EL (cell line): ENCODE measurements around the gene AUTS2.
"Not testable (repeated sequence)": the region's sequence is repeated elsewhere in the genome, so short reads cannot be mapped to it uniquely, and the experiment has no call there.

Source experiments
- DNase-seq: peaks from one replicate; pipeline ENCODE4 v3.0.0-alpha.2; 2016

Gene AUTS2

DNA sequence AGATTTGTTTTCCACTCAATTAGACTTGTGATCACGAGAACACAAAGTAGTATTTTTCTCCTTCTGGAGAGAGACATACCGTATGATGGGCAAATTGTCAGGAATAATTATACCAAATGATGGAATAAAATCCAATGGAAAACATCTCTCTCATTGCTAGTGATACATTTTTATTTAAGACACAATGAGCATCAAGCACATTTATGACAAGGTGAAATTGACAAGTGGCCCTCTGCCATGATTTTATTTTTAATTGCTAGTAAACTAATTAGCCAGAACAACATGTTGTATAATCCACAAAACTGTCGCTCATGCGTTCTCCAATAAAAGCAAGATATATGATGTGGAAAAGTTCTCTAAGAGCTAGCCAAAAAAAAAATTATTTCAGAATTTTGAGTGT, 620.8 kb downstream of the AUTS2 start:
- no peak for DNase-seq

DNA sequence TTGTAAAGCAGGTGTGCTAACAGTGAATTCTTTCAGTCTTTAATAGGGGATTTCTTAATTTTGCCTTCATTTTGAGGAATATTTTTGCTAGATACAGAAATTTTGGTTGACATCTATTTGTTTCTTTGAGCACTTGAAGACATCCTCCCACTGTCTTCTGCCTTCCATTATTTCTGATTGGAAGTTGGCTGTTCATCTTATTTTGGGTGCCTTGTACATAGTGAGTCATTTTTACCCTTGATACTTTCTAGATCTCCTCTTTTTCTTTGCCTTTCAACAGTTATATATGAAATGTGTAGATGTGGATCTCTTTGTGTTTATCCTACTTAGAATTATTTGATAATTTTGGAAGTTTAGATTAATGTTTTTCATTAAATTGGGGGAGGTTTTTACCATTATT, 631.0 kb downstream of the AUTS2 start:
- DNase-seq = no peak

DNA sequence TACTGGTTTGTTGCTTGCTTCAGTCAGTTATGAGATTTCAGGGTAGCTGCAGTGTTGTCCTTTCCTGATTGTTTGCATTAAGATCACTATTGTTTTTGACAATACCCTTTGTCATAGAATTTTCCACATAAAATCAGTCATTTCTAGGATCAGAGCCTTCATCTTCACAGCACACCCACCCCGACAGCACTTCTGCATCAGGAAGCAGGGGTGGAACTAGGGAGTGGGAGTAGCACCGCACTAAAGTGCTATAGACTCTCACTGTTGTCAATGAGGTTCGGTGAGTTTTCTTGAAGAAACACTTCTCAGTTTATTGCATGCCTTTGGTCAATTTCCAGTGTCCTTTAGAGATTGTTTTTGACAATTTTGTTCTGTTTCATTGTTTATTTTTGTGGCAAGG, 632.5 kb downstream of the AUTS2 start:
- no peak for DNase-seq

DNA sequence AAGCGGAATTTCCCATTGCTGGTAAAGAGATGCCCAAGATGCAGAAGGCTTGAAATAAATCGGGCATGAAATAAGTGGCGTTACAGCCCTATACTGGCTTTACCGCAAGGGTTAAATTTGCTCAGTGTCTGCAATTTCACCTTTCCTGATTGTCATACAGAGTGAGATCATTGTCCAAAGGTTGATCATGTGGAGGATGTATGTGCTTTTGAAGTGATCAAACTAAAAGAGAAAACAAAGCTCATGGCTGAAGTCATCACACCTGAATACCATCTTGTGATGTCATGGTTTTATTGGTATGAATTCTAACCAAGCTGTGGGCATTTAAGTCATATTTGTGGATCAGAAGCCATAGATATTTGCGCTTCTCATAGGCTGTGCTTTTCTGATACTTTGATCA, 635.5 kb downstream of the AUTS2 start:
- no peak for DNase-seq

DNA sequence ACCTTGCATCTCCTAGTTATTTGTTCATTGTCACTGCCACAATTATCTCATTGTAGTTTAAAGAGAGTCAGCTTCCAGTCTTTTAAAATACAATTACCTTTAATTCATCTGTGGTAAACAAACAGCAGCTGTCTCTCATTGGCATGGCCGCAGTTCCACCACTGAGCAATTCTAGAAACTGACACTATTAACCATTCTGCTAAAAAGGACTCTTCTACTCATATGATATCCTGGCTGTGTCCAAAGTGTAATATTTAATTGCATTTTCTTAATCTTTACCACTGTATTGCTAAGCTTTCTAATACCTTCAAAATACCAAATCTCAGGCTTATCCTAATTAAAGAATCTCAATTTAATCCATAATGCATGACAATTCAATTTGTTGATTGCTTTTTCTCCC, 639.0 kb downstream of the AUTS2 start:
- DNase-seq = no peak

DNA sequence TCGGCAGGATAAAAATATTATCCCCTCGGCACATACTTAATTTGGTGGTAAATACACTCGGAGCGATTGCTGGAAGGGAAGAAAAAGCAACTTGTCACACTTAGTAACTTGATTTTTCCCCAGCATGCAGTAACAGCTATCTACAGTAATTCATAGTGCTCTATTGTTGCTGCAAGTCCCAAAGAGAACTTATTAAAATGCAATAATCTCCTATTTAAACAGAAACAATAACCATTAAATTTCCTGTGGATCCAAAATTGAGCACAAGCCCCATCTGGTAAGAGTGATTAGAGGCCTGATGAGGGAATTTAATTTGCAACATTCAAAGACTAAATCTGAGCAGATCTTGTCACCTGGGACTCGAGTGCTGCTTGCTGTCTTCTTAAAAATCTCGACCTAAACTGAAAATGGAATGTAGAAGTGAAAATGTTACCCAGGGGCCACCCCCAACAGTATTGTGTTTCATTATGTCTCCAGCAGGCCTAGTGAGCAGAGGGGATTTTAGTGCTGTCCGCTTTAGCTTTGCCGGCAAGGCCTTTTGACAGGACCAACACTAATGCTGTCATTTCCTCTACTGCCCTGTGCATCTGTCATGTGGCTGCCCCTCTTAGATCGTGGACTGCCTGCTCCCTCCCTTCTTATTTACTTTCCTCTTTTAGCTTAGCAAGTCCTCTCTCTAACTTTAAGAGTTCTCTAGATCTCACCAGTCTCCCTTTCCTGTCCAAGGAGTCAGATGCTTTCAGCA, 639.7 kb downstream of the AUTS2 start:
- no peak for DNase-seq

DNA sequence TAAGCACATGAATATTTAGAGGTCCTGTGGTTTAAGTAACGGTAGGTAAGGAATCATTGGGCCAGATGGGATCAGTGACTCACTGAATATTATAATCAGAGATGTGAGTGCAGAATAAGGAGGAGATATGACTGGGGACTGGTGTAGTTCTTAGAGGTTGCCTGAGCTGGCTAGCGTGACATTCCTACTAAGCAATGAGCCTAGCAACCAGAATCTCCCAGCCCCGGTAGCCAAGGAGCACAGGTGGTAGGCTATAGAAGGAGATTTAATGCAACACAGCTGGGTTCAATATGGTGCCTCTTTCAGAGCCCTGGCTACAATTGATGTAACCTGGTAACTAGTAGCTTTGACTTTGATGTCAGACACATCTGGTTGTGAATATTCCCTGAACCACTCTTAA, 641.6 kb downstream of the AUTS2 start:
- DNase-seq = no peak

DNA sequence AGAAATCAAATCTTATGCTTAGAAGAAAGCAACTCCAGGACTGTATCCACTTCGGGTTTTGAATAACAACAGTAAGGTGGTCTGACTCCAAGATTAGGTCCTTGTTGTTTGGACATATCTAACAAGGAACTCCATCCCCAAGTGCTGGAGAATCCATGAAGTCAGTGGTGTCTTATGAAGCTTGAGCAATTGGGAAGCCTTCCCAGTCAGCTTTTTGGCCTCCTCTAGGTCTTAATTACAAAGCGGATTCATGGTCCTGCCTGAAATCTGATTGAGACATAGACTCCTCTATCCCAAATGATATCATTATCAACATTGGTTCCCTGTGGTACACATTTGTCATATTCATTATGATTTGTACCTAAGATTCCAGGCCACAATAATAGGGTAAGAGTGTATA, 642.6 kb downstream of the AUTS2 start:
- DNase-seq = no peak

DNA sequence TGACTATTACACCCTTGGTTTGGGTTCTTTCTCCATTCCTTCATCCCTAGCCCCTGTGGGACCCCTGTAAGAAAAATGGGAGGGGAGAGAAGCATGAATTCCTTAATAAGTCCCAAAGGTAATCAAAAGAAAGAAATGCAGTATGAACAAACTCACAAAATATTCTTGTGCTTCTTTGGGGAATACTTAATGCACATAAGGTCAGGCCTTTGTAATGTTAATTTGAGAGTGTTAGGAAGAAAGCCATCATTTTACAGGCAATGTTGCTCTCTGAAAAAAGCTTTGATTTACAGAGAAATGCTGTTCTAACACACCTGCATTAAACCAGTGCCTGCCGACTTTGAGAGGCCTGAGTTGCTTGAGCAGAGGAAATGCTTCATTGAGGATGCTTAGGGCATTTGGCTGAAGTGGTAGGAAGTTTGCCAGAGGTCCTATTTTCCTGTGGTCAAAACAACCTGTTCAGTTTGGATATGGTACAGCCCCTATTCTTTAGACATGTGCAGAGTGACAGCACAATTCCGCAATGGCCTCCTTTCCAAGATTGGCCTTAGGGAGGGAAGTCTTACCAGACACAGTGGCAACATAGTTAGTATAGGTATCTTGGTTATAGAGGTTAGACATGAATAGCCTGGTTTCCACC, 643.4 kb downstream of the AUTS2 start:
- no peak for DNase-seq

DNA sequence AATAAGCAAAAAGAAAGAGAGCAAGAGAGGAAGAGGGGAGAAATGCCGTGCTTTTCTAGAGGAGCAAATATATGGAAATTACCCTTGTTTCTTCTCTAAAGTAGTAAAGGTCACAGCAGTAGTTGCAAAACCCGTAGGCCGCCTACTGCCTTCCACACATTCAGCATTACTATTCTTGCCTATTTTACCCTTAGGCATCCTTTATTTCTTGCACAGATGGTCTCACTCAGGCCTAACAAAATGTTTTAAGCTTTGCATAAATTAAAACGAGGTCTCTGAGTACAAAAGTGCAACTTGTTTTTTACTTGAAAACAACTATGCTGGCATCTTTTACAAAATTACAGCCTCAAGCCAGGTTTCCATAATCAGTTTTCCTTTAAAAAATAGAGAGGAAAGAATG, 644.6 kb downstream of the AUTS2 start:
- no peak for DNase-seq

DNA sequence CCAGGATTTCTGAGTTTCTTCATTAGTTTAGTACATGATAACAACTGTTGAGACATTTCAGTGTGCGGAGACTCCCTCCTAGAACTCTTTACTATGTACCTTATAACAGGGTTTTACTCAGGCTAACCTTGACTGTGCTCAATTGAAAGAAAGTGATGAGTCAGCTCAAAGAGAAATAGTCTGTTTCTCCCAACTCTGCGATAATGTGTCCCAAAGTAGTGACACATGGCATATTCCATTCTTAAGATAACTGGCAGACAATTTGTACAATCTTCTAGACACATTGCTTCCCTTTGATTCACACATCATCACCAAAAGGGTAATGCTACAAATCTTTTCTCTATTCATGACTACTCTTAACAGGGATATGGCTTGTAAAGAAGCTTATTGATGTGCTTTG, 645.2 kb downstream of the AUTS2 start:
- DNase-seq = no peak

DNA sequence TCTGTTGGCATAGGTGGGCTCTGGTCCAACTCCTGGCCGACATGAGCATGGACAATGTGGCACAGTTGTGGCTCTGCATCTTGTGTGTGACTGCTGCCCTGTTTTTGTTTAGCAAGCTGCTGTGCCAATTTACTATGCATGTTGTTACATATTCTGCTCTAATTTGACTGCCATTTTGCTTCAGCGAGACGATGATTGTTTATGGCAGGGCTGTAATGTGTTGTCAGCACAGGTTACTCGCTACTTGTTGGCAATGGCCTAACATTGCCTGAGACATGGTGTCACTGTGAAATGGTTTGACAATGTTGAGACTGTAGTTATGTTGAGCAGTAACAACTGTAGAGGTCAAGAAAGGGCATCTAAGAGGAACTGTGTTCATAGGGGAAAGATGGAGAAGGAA, 659.6 kb downstream of the AUTS2 start:
- DNase-seq = no peak

DNA sequence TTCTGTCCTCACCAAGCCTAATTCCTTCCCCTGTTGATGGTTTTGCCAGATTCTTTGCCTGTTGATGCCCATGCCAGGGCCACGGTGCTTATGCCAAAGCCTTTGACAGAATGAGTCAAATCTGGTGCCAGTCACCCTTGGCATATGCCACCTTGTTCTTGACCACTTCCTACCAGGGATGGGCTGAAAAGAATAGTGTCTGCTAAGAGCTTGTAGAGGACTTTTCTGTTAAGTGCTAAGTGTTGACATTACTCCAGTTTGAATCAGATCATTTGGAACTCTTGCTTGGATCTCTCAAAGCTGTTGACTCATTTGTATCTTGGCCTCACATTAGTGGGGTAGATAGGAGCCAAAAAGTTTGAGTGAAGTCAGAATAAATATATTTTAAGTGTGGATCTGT, 661.2 kb downstream of the AUTS2 start:
- DNase-seq = no peak

DNA sequence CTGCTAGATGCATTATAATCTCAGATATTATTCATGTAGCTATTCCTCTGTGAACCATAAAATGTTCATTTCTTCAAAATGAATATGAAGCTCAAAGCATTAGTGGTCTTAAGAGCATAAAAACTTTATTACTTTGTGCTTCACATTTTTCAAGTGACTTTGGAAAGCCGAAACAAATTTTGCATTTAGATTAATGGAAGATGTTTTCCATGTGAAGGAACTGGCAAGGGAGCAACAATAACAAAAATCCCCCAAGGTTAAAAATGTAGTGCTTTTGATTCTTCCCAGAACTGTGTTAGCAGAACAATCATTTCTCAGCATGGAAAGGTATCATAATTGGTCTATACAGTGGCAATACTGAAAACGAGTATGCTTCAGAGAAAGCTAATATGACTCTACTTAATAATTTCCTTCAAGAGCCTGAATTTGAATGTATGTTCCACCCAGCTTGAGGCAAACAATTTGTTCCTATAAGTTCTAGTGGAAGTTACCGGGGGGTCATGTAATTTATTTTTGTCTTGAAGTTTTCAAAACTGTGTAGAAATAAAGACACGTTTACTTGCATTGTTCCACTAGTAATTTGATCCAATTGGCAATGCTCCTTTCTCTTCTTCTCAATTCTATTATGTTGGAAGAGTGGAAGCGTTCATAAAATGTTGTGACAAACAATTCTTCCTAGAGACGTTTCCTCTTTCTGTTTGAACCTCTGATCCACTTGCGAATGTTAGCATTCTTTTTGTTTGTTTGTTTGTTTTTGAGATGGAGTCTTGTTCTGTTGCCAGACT, 665.4 kb downstream of the AUTS2 start:
- no peak for DNase-seq

DNA sequence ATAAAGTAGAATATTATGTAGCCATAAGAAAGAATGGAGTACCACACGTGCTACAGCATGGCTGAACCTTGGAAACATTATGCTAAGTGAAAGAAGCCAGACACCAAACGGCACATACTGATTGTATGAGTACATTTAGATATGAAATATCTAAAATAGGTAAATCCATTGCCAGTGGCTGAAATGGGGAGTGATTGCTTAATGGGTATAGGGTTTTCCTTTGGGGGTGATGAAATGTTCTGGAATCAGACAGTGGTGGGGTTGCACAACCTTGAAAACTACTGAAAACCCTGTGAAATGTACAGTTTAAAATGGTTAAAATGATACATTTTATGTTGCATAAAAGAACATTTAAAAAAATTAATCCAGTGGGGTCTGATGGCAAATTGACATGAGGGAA, 667.9 kb downstream of the AUTS2 start:
- DNase-seq = no peak

DNA sequence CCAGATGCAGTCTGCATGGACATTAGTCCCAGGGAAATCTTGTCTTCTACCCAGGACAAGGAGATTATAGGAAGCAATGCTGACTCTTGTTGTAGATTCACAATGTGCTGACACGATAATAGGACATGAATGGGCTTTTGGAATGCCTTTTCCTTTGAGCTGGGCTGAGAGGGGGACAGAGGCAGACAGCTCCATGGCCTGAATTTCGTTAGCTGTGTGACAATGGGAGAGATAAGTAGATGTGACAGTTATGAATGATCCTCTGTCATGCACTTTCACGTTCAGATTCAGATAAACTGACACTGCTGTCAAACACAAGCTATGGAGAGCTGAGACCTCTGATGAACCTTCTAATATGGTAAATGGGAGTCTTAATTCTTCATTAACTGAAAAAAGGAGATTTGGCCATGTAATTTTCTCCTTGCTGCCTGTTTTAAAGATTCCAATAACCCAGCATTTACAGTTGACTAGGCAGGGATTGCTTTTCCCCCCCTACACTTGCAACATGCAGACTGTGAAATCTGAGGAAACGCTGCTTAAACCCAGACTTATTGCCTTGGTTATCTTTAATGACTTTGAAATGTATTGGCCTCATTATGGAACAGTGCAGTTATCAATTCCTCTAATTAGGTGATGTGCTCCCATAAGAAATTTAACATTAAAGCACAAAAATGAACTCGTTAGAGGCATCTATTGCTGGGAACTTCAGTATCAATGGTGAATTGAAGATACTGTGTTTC, 669.3 kb downstream of the AUTS2 start:
- no peak for DNase-seq

DNA sequence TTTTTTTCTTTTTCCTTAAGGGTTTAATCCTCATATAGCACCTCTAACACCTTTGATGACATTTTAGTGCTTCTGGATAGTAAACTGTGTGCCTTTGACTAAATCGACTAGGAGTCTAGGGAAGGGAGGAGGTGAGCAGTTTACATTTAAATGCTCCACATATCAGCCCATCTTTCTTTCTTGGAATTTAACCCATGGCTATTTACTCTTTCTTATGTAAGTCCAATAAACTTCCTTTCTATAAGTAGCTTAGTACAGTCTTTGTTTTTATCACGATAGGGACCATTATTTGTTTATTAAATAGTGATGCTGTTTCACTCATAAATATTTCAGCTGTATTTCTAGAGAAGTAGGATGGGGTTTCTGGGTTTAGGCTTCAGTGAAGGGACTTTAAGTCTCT, 669.9 kb downstream of the AUTS2 start:
- no peak for DNase-seq

DNA sequence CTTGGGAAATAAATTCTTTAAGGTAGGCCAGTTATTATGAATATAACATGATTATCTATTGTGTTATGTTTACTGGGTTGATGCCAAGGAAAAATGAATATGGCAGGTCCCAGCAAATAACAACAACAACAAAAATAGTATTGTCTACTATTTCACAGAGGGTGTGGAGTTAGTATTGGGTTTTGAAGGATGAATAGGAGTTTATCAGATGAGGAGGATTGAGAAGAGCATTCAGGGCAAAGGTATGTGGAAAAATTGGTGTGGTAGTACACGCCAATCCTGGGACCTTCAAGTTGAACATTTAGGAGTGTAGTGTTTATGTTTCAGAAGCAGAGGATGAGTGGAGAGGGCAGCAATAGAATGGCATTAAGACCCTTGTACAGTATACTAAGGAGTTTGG, 671.9 kb downstream of the AUTS2 start:
- DNase-seq = no peak

DNA sequence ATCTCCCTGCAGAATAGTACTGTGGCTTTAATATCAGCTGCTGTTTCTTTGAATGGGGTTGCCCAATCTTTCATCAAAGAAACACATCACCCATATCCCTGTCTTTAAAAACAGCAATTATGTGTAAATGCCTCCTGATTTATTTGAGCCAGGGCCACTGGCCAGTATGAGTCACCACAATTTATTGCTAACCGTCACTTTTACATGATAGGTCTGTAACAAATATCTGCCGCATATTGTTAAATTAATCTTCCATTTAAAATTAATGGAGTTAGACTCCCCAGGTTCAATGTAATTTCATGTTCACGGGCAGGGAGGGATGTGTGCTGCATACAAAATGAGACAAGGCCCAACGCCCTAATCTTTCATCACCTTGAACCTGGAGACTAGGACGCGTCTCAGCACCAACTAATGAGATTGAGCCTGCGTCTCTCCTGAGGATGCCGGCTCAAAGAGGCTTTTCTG, 673.4 kb downstream of the AUTS2 start:
- no peak for DNase-seq

DNA sequence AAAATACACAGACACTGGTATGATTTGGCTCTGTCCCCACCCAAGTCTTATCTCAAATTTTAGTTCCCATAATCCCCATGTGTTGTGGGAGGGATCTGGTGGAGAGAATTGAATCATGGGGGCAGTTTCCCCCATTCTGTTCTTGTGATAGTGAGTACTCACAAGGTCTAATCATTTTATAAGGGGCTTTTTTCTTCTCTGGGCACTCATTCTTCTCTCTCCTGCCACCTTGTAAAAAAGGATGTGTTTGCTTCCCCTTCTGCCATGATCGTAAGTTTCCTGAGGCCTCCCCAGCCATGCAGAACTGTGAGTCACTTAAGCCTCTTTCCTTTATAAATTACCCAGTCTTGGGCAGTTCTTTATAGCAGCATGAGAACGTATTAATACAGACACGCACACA, 677.3 kb downstream of the AUTS2 start:
- DNase-seq = not testable (repeated sequence)

DNA sequence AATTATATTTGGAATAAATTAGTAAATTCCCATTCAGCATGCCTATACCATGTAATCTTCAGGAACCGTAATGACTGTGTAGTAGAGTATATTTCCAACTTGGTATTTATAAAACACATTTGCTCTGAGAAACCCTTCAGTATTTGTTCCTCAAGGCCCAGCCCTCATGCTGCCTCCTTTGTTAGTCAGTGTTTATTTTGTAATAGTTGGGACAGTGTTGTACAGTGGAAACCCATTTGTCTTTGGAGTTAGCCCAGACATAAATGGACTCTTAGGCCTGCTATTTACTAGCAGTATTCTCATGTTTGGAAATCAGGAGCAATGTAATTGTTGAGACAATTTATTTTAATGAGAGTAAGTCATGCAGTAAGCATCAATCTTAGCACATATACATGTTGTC, 686.9 kb downstream of the AUTS2 start:
- DNase-seq = no peak

DNA sequence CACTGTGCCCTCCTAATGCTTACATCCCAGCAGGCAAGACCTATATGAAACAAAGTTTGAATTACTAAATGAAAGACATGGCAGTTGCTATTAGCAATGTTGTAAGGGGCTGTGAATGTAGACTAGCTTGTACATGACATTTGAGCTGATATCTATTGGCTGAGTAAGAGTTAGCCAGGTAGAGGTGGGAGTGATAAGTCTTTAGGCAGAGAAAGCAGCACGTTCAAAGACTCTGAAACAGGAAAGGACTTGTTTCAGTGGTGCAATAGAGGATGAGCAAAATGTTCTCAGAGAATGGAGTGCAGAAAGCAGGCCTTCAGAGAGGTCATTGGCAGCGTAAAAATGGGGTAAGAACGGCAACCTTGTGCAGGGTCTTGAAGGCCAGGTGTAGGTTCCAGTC, 687.6 kb downstream of the AUTS2 start:
- DNase-seq = no peak

DNA sequence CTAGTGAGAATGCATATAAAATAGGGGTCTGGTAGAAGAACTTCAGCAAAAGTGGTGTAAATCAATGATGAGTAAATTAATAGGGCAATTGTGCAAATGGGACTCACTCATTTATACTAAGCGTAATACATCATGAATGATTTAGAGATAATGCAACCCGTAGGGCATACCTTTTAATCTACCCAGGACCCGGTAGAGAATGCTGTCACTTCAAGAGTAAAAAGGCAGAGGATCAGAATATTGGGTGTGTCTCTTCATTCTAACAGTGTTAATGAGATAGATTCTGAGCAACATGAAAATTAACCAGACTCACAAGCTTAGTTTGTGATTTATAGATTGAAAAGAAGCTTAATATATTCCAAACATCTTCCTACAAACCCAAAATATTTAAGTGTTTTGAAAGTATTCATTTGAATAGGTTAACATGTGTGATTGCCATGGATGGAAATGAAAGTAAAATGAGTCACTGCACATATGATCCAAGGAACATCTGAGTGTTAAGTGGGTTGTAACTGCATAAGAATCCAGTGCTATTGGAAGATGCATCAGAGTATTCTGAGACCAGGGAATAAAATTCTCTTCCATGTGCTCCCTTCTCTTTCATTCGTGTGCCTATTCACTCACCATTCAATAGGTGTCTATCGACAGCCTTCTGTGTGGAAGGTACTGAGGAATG, 690.6 kb downstream of the AUTS2 start:
- DNase-seq = no peak
